K562 treated with DMSO at 1 percent for 48 hours (cell line): ENCODE data around the gene FANCL. TPM values are rescaled to one million over a fixed set of nuclear protein-coding genes. Genes with fewer than 3 reads are reported as not detected.

Source experiments
- total RNA-seq: library from RNA; unstranded; fragments of 300-600 nt; gene quantifications from 2 replicates; pipeline ENCODE4 v1.2.3, GENCODE V29; 2022; ENCODE audit warnings: low replicate concordance; ENCODE audit errors: extremely low read depth

FANCL gene
- total RNA-seq, result not detected in 2 replicates

GRCh38 chr2:58240670-58241545 is at the start of gene FANCL:
FANCL (minus strand) TSS chr2:58241325; CDS start chr2:58241313, 12 bp downstream.

Other genes with a start within 250 kb of the FANCL start
- not detected in 2 replicates for gene VRK2, start 194.5 kb downstream of the FANCL start, total RNA-seq